ENCODE measurements around the gene CD300LD. TPM values are rescaled to one million over a fixed set of nuclear protein-coding genes. Genes with fewer than 3 reads are reported as not detected.

The CD300LD gene
- total and polyA plus RNA-seq, 10 of the 15 experiments (the other 5 are each of a cell fraction or from before 2014, with no cell fraction given), result not detected

- 23% methylated on average over 14 of the region's 14 CpGs for WGBS (ENCODE audit: insufficient coverage, insufficient replicate concordance, low lambda C conversion rate, missing lambda C conversion rate)
Observed at GRCh38 chr17:74631468-74632450, 39.7 kb upstream of the CD300LD start.

More at GRCh38 chr17:74631468-74632450, 39.7 kb upstream of the CD300LD start:
- in situ Hi-C loops (cut with MboI) (no loop called here), intact Hi-C loops (cut with micrococcal nuclease; ENCODE audit: unreplicated experiment) (no loop called here)
- ChIA-PET SMC1A (ENCODE audit: uncharacterized antibody, unreplicated experiment) (interaction anchor here (0.7 to 1.8 kb wide), 8 partner anchors 13 to 106 kb away, joined by 3 to 7 read pairs (median 4); no protein-coding TSS in a partner anchor), CTCF (interaction anchor here (0.7 to 1.6 kb wide), 6 partner anchors 58 to 319 kb away, joined by 3 to 4 read pairs (median 3); partner anchors contain the start of gene GPR142), RAD21 (ENCODE audit: unreplicated experiment) (interaction anchor here (1.0 to 1.8 kb wide), 5 partner anchors 10 to 105 kb away, joined by 3 to 8 read pairs (median 5); partner anchors contain the start of gene RAB37), POLR2A (no interaction called here)
- Histone ChIP-seq H3K9me3 (replicated peaks; ENCODE audit: control insufficient read depth, insufficient read depth, low read length) (no peaks in the 10 kb centered on the region; the same call in 2 of the 3 replicates), H3K9ac (ENCODE audit: control insufficient read depth, insufficient read depth, low read length) (no peak overlapping the region), H3K36me3 (ENCODE audit: control insufficient read depth in 2 of 2, insufficient read depth in 2 of 2, low read length in 1 of 2) (no peaks in the 10 kb centered on the region), H2AFZ (ENCODE audit: control insufficient read depth, low read depth, low read length) (no peak overlapping the region), H3K79me2 (ENCODE audit: control insufficient read depth, insufficient read depth, low read length) (no peaks in the 10 kb centered on the region), H3K27ac (ENCODE audit: control insufficient read depth, insufficient read depth) (no peak overlapping the region), H4K20me1 (ENCODE audit: control insufficient read depth, insufficient read depth) (no peaks in the 10 kb centered on the region; the same call in 1 of the 2 replicates), H3K4me3 (no peak overlapping the region), H3K4me2 (ENCODE audit: control insufficient read depth, insufficient read depth) (peak overlapping the region; percentile 61; the same call in 1 of the 2 replicates), H3K4me1 (ENCODE audit: control insufficient read depth, insufficient read depth, low read length) (peaks cover 25% of the 10 kb centered on the region), H3K27me3 (replicated peaks in 1 of 2; ENCODE audit: control insufficient read depth in 2 of 2, insufficient read depth in 2 of 2, low read length in 1 of 2) (no peaks in the 10 kb centered on the region; a peak in 1 of 4 replicates)
- 0 out of 3 replicates have a peak, but pooled peaks have one; percentile 38 for ATAC-seq
- DNase-seq (ENCODE audit: low read depth, low spot score), result peak; percentile 45
- no TSS peak for BruUV-seq (replicated peaks)
- no peak for FAIRE-seq
- TF ChIP-seq EED (IDR thresholded peaks at IDR 0.05; ENCODE audit: low read depth), result peak; percentile 30; the same call in 1 of the 2 replicates
- no peak for TF ChIP-seq ZNF274 (IDR thresholded peaks at IDR 0.05; ENCODE audit: insufficient read depth, insufficient read length)
- TF ChIP-seq SREBF2 (IDR thresholded peaks at IDR 0.05; ENCODE audit: low read length), result no peak
- 0 out of 2 replicates have a peak, but pooled peaks have one; percentile 28 for TF ChIP-seq RUNX3 (IDR thresholded peaks at IDR 0.05; ENCODE audit: low read length)
- no peak for TF ChIP-seq CBX5 (IDR thresholded peaks at IDR 0.05; ENCODE audit: low read depth)
- no peak for TF ChIP-seq CUX1 (IDR thresholded peaks at IDR 0.05; ENCODE audit: insufficient replicate concordance, low read depth, low read length)
- TF ChIP-seq IKZF1 (conservative IDR thresholded peaks at IDR 0.05), result peak; percentile 56
- no peak for TF ChIP-seq NR2C1 (IDR thresholded peaks at IDR 0.05)
- TF ChIP-seq MYC (IDR thresholded peaks at IDR 0.05; ENCODE audit: insufficient read depth, insufficient read length, insufficient replicate concordance, low read length, severe bottlenecking), result no peak
- TF ChIP-seq IKZF2 (IDR thresholded peaks at IDR 0.05), result peak; percentile 60 to 67; a peak in 2 of 4 replicates
- TF ChIP-seq MYB (IDR thresholded peaks at IDR 0.05; ENCODE audit: borderline replicate concordance, low read depth, low read length), result no peak
- peak; percentile 43; the same call in 1 of the 2 replicates for TF ChIP-seq SPI1 (IDR thresholded peaks at IDR 0.05; ENCODE audit: borderline replicate concordance, insufficient read depth, low read depth, low read length)
- no peak for TF ChIP-seq GABPA (IDR thresholded peaks at IDR 0.05; ENCODE audit: low read depth)
- no peak for TF ChIP-seq GATAD2B (conservative IDR thresholded peaks at IDR 0.05; ENCODE audit: low read depth)
- TF ChIP-seq MTA2 (IDR thresholded peaks at IDR 0.05; ENCODE audit: low read depth), result no peak
- TF ChIP-seq ZNF622 (IDR thresholded peaks at IDR 0.05), result no peak
- peak in 1 of 2 experiments; percentile 28; a peak in 1 of 4 replicates for TF ChIP-seq BHLHE40 (IDR thresholded peaks at IDR 0.05; ENCODE audit: borderline replicate concordance in 1 of 2, low read depth in 2 of 2, low read length in 1 of 2)
- TF ChIP-seq SMARCA5 (IDR thresholded peaks at IDR 0.05), result no peak

Measured in GM12878 (cell line).